GM12891 (cell line): ENCODE results near the gene MAMDC2.

Experiments
- POLR2A ChIP-seq: IDR thresholded peaks from 2 replicates; pipeline ENCODE4 v1.6.1; 2011; ENCODE audit warnings: low read depth, low read length, control low read depth
- POLR2AphosphoS5 ChIP-seq: IDR thresholded peaks from 2 replicates; pipeline ENCODE4 v1.6.1; 2011; ENCODE audit warnings: low read depth, low read length, control low read depth
- SPI1 ChIP-seq: IDR thresholded peaks from 2 replicates; pipeline ENCODE4 v1.6.1; 2011; ENCODE audit warnings: low read depth, low read length, control low read depth
- TAF1 ChIP-seq: IDR thresholded peaks from 2 replicates; pipeline ENCODE4 v1.6.1; 2011; ENCODE audit warnings: low read depth, low read length, control low read depth

DNA sequence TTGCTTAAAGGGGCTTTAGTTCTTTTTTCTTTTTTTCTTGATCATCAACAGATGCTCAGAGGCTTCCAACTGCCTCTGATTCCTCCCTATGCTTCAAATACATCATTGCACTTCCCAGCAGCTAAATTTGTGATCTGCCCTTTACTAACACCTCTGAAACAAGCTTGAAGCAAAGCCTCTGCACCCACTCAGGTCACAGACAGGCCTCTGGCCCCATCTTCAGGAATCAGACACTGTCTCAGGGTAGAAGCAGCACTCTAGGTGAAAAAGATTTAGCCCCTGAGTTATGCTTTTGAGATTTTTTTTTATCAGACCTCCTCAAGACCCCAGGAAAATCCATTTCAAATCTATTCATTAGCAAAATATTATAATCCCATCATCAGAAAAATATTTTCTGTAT is 91.5 kb downstream of the MAMDC2 start:
- TF ChIP-seq POLR2A (no peak), POLR2AphosphoS5 (no peak), SPI1 (no peak), TAF1 (no peak)
